Stomach smooth muscle (tissue), 2 donors: ENCODE measurements around the gene POM121.
"Not testable (repeated sequence)": the region's sequence is repeated elsewhere in the genome, so short reads cannot be mapped to it uniquely, and the experiment has no call there.

Experiments
- H3K27ac ChIP-seq: one replicate; pipeline ENCODE4 v1.7.0; 2013; ENCODE audit warnings: mild to moderate bottlenecking, low read length, inconsistent platforms
- H3K27me3 ChIP-seq, 2 donors: one replicate each; pipeline ENCODE4 v1.7.0; 2013; ENCODE audit warnings: low read length in 2 of 2; ENCODE audit not compliant: insufficient read depth in 2 of 2, control insufficient read depth in 1 of 2
- H3K36me3 ChIP-seq, 2 donors: one replicate each; pipeline ENCODE4 v1.7.0; 2013; ENCODE audit warnings: low read length in 2 of 2; ENCODE audit not compliant: control insufficient read depth in 2 of 2, insufficient read depth in 2 of 2
- H3K4me1 ChIP-seq: one replicate; pipeline ENCODE4 v1.7.0; 2013; ENCODE audit warnings: low read length; ENCODE audit not compliant: control insufficient read depth, insufficient read depth
- H3K4me3 ChIP-seq, 2 donors: one replicate each; pipeline ENCODE4 v1.7.0; 2013; ENCODE audit warnings: low read length in 2 of 2
- H3K9ac ChIP-seq, 2 donors: one replicate each; pipeline ENCODE4 v1.7.0; 2013; ENCODE audit warnings: low read length in 2 of 2, mild to moderate bottlenecking in 1 of 2
- H3K9me3 ChIP-seq, 2 donors: one replicate each; pipeline ENCODE4 v1.7.0; 2013; ENCODE audit warnings: low read length in 2 of 2; ENCODE audit not compliant: control insufficient read depth in 2 of 2
- donor health status: healthy.
- donor health status: Pancreatic carcinoma.

The POM121 gene

DNA sequence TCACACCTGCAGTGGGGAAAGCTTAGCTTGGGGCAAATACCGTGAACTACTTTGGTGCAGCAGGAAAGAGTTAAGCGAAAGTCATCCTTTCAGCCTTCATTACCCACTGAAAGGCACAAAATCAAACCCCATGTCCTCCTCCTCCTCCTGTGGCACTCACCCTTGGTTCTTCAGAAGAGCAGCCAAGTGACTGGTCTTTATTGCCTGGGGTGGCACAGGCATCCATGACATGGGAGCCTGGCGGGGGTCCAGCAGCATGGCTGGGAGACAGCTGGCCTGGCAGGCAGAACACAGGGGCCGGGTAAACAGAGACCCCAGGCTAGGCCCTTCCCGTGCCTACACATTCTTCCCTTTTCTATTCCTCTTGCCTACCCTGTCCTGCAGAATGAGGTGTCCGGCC, 24.8 kb downstream of the POM121 start:
- H3K4me3 ChIP-seq, H3K27me3 ChIP-seq, H3K27ac ChIP-seq, H3K9ac ChIP-seq, H3K36me3 ChIP-seq, H3K4me1 ChIP-seq, H3K9me3 ChIP-seq: not testable (repeated sequence)

DNA sequence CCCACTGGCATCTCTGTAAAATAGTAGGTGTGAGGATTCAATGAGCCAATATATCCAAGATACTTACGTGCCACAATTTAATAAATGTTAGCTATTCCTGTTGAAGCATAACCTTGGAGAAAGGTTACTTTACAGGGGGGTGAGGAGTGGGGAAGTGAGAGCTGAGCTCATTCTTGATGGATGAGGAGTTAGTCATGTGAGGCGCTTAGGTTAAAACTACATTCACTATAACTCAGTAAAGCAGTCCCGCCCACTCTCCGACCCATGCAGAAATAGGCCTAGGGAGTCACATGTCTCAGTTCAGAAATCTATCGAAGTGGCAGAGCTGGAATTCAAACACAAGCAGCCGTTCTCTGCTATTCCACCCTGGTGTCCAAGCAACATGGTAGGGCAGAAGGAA, 25.5 kb downstream of the POM121 start:
- H3K36me3 ChIP-seq, H3K9me3 ChIP-seq, H3K27me3 ChIP-seq, H3K4me1 ChIP-seq, H3K9ac ChIP-seq, H3K4me3 ChIP-seq, H3K27ac ChIP-seq: not testable (repeated sequence)

DNA sequence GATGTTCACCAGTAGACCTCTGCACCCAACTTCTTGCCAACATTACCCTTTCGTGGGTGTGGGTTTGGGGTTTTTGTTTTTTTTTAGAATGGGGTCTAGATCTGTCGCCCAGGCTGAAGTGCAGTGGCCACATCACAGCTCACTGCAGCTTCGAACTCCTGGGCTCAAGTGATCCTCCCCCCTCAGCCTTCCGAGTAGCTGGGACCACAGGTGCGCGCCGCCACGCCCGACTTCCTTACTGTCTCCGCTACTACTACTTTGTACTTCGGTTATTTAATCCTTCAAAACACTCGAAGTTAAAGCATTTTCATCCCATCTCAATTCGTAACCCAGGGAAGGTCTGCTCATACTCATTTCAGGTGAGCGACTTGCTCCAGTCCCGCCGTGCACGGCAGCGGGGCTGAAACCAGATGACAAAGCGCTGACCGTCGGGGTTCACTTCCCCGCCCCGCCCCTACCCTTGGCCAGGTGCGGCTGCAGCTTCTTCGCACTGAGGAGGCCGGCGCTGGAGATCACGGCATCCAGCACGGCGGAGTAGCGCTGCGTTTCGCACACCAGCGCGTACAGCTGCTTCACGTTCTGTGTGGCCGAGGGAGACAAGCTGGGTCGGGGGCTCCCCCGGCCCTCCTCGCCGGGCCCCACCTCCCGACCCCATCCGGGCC, 29.1 kb downstream of the POM121 start:
- H3K27ac ChIP-seq, H3K4me1 ChIP-seq, H3K9ac ChIP-seq, H3K36me3 ChIP-seq, H3K27me3 ChIP-seq, H3K4me3 ChIP-seq, H3K9me3 ChIP-seq: not testable (repeated sequence)

DNA sequence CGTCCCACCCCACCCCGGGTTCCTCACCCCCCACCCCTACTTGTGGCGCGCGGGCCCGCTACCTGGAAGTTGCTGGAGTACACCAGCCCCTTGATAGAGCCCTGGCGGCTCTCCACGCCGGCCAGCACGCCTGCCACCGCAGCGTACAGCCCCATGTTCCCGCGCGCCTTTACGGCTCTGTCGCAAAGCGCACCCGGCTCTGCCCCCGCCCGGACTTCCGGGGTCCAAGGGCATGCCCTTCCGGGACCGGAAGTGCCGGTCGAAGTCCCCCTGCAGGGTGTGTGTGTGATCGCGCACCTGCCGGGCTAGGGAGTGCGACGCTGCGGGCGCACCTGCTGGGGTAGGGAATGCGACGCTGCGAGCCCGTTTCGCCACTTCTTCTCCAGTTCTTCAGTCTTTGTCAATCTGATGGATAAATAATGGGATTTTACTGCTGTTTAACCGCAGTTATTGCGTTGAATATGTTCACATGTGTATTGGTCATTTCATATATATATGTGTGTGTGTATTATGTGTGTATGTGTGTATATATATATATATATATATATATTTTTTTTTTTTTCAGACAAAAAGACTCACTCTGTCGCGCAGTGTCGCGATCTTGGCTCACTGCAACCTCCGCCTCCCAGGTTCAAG, 29.8 kb downstream of the POM121 start:
- H3K4me3 ChIP-seq, H3K4me1 ChIP-seq, H3K27me3 ChIP-seq, H3K36me3 ChIP-seq, H3K9ac ChIP-seq, H3K9me3 ChIP-seq, H3K27ac ChIP-seq: not testable (repeated sequence)

DNA sequence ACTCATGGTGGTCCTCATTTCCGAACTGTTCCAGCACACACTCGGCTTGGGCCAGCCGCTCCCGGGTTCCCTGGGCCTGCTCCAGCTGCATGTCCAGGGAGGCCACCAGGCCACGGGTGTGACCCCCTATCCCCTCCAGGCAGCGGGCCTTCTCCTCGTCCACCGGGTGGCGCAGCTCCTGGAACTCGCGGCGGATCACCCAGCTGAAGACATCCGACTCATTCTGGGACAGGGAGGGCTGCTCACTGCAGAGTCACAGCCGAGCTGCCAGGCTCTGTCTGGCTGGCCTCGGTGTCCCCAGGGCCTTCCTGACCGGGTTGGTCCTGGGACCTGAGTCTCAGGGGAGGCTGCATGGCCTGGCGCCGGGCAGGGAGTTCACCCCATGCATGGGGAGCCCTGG, 35.1 kb downstream of the POM121 start:
- not testable (repeated sequence) for H3K36me3 ChIP-seq, H3K27ac ChIP-seq, H3K4me3 ChIP-seq

DNA sequence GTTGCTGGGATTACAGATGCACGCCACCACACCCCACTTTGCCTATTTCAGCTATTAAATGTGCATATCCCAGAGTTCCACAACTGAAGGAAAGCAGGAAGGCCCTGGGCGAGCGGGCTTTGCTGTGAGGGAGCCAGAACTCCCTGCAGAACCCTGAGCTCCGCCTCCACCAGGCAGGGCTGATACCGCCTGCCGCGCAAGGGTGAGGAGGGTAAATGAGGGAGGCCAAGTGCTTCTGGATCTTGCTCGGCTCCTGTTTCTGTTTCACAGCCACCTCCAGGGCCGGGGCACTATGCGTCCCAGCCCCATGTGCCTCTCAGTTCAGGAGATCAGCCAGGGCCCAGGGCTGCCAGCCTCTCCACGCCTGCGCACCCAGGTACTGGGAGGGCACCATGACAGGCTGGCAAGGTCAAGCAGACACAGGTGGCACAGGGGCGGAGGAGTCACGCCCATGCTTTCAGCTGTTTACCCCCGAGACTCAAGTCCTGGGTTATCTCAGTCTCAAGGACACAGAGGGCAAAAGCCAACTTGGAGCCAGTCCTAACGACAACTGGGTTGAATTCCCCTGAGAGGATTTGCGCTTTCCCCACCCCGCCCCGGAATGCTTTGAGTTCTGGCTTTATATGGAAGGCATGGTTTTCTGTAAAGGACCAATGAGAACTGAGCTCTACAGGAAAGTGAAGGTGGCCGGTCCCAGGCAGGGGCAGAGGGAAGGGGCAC, 35.9 kb downstream of the POM121 start:
- not testable (repeated sequence) for H3K4me3 ChIP-seq, H3K9me3 ChIP-seq, H3K27me3 ChIP-seq, H3K9ac ChIP-seq, H3K36me3 ChIP-seq, H3K4me1 ChIP-seq, H3K27ac ChIP-seq

More for the DNA sequence above, 35.1 kb downstream of the POM121 start:
- H3K4me1 ChIP-seq, H3K9me3 ChIP-seq, H3K27me3 ChIP-seq, H3K9ac ChIP-seq: not testable (repeated sequence)

DNA sequence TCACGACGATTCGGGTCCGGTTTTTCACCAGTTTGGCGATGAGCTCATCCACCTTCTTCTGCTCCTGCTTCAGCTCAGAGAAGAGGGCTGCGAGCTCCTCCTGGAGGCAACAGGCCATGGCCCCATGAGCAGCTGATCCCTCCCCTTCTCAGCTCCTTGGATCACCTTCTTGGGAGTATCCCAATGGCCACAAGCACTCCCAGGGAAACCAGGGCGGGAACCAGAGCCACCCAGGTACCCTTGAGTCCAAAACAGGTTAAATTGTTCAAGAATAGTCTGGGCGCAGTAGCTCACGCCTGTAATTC, 36.4 kb downstream of the POM121 start:
- H3K9ac ChIP-seq, H3K9me3 ChIP-seq, H3K27ac ChIP-seq, H3K36me3 ChIP-seq, H3K4me1 ChIP-seq, H3K4me3 ChIP-seq, H3K27me3 ChIP-seq: not testable (repeated sequence)

DNA sequence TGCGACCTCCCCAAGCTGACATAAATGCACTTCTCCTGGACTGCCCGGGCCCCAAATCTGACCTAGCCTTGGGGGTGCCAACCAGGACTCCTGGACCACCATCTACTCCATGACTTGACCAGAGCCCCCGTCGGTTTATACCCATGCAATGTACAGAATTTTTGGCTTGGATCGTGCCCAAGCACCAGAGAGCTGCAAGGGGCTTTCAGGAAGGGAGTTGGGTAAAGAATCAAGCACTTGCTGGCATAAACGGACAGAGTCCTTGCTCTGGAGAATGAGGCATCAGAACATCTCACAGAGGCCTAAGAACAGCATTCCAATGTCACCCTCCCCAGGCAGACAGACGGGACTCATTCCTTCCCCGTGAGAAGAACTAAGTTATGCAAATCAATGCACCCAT, 38.2 kb downstream of the POM121 start:
- H3K36me3 ChIP-seq, H3K4me1 ChIP-seq, H3K27ac ChIP-seq, H3K9ac ChIP-seq, H3K27me3 ChIP-seq, H3K9me3 ChIP-seq, H3K4me3 ChIP-seq: not testable (repeated sequence)

DNA sequence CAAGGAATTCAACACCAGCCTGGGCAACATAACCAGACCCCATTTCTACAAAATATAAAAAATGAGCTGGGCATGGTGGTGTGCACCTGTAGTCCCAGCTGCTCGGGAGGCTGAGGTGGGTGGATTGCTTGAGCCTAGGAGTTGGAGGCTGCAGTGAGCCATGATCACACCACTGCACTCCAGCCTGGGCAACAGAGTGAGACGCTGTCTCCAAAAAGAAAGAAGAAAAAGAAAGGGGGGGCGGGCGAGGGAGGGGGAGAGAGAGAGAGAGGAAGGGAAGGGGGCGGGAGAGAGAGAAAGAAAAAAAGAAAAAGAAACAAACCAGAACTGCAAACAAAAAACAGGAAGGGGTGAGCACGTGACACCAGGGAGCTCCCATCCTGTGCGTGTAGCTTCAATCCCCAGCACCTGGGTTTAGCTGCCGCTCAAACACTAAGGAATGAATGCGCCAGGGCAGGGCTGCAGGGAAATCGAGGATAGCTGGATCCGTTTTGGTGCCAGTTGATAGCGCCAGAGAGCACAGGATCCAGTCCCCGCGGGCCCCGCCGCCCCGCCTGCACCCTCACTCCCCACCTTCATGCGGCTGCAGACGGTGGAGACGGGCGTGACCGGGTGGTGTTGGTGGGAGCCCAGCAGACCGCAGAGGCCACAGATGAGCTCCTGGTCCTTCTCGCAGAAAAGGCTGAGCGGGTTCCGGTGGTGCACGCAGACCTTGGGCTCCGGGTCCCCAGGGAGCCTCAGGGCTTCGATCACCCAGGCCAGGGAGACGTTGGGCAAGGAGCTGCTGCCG, 40.5 kb downstream of the POM121 start:
- H3K9ac ChIP-seq, H3K4me3 ChIP-seq, H3K27me3 ChIP-seq, H3K4me1 ChIP-seq, H3K27ac ChIP-seq, H3K36me3 ChIP-seq, H3K9me3 ChIP-seq: not testable (repeated sequence)

DNA sequence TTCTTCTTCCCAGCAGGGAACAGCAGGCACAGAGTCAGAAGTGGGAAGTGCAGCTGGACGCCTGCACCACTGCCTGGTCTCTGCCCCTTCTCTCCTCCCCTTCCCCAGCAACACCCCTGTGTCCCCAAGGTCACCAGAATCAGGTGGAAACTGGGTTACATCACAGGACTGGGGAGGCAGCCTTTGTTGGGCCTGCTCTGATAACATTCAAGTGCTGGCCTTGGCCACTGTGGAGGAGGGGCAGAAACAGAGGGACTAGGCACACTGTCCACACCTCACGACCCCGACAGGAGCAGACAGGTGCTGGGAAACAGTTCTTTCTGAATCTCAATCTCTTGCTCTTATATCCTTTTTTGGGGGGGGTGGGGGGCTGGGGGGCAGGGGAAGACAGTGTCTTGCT, 42.0 kb downstream of the POM121 start:
- H3K9me3 ChIP-seq, H3K36me3 ChIP-seq, H3K27ac ChIP-seq, H3K9ac ChIP-seq, H3K4me3 ChIP-seq, H3K4me1 ChIP-seq, H3K27me3 ChIP-seq: not testable (repeated sequence)
